Small intestine (tissue), 7 donors: ENCODE results near the gene OR6T1. TPM values are rescaled to one million over a fixed set of nuclear protein-coding genes. Genes with fewer than 3 reads are reported as not detected.

ENCODE experiments used
- DNase-seq, 2 donors: peaks; one replicate each; pipeline versions ENCODE4 v3.0.0 to v3.0.0-alpha.2; 2013
- FAIRE-seq: peaks from 2 replicates; lab custom pipeline; 2012; peaks lifted over from hg19 to GRCh38; lab: Jason Lieb, UNC
- H3K27ac ChIP-seq, 3 donors: one replicate each; pipeline ENCODE4 v1.5.1; 2013; ENCODE audit warnings: low read length in 2 of 3, mild to moderate bottlenecking in 2 of 3, control low read depth in 1 of 3, inconsistent platforms in 1 of 3, low read depth in 1 of 3, moderate library complexity in 1 of 3
- H3K27me3 ChIP-seq, 3 donors: one replicate each; pipeline ENCODE4 v1.6.1; 2013; ENCODE audit warnings: low read length in 3 of 3, inconsistent platforms in 1 of 3; ENCODE audit not compliant: control insufficient read depth in 3 of 3, insufficient read depth in 3 of 3
- H3K36me3 ChIP-seq, 3 donors: one replicate each; pipeline ENCODE4 v1.6.1; 2013; ENCODE audit warnings: low read length in 3 of 3, inconsistent platforms in 1 of 3, low read depth in 1 of 3, mild to moderate bottlenecking in 1 of 3, moderate library complexity in 1 of 3; ENCODE audit not compliant: control insufficient read depth in 3 of 3, insufficient read depth in 2 of 3
- H3K4me1 ChIP-seq, 3 donors: one replicate each; pipeline ENCODE4 v1.6.1; 2013; ENCODE audit warnings: low read length in 2 of 3, inconsistent platforms in 1 of 3, low read depth in 1 of 3, mild to moderate bottlenecking in 1 of 3, moderate library complexity in 1 of 3; ENCODE audit not compliant: control insufficient read depth in 3 of 3, insufficient read depth in 2 of 3
- H3K4me3 ChIP-seq, 3 donors: one replicate each; pipeline ENCODE4 v1.5.1; 2013; ENCODE audit warnings: low read length in 3 of 3, control low read depth in 1 of 3, inconsistent platforms in 1 of 3, low read depth in 1 of 3, mild to moderate bottlenecking in 1 of 3, moderate library complexity in 1 of 3
- H3K9me3 ChIP-seq, 2 donors: one replicate each; pipeline ENCODE4 v1.6.1; 2013; ENCODE audit warnings: low read depth in 1 of 2, low read length in 1 of 2; ENCODE audit not compliant: control insufficient read depth in 2 of 2, insufficient read depth in 1 of 2
- WGBS, 3 donors: extraction: QIAGEN DNeasy Blood & Tissue Kit; methylation state at CpG; one replicate each; pipeline ENCODE4 v1.1.7; 2013; 5-methylcytosine and 5-hydroxymethylcytosine counted together
- polyA plus RNA-seq, 4 donors: library from polyadenylated mRNA; stranded (reverse) in 3 of 4; unstranded in 1 of 4; fragments of 200-250 nt in 3 of 4; fragments of 120-200 nt in 1 of 4; gene quantifications; one replicate each; pipeline versions ENCODE4 v1.2.1 to v1.2.3, GENCODE V29; 2013
- donor health status: healthy with polysubstance abuse.
- donor health status: control.
- donor health status: control.
- donor health status: Bipolar disorder and iron deficiency.
- donor health status: healthy.

OR6T1 gene
- polyA plus RNA-seq, 4 donors, result not detected

DNA sequence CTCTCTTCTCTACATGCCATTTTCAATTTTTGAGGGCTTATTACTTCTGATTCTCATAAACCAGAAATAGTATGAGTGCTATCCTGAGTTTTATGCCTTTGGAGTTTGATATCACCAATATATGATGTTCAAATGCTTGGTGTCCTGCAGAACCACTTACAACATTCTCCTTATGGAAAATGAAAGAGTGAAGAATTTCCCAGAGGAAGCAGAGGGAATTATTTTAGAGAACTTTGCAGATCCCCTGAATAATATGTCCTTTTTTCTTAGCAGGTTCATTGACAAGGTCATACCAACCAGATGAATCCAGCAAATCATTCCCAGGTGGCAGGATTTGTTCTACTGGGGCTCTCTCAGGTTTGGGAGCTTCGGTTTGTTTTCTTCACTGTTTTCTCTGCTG is 4.3 kb downstream of the OR6T1 start, which contains the start of gene OR4D5:
OR4D5 (plus strand) TSS at position 301 of the 400 bp plus-strand sequence; CDS start at position 301, 0 bp downstream.
- Histone ChIP-seq H3K27me3 (no peaks in the 10 kb centered on the region), H3K9me3 (no peaks in the 10 kb centered on the region), H3K27ac (no peak within 1 kb of the TSS), H3K36me3 (no peaks in the 10 kb centered on the region), H3K4me1 (peaks cover 0 to 3% (median 0%) of the 10 kb centered on the region in 3 donors), H3K4me3 (no peak within 1 kb of the TSS)
- FAIRE-seq, result no peak
- 68 to 87% (median 79%) methylated on average over 1 of the region's 1 CpG for WGBS, 3 donors
- DNase-seq, result no peak

DNA sequence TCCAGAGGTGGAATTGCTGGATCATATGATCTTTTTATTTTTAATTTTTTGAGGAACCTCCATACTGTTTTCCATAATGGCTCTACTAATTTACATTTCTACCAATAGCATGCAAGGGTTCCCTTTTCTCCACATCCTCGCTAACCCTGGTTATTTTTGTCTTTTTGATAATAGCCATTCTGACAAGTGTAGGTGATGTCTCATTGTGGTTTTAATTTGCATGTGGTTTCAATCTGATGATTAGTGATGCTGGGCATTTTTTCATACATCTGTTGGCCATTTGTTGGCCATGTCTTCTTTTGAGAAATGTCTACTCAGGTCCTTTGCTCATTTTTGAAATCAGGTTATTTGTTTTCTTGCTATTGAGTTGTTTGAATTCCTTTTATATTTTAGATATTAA is 19.6 kb downstream of the OR6T1 start:
- no peaks in the 10 kb centered on the region for H3K27me3 ChIP-seq
- WGBS, 3 donors, result 67 to 88% (median 77%) methylated on average over 1 of the region's 1 CpG
- FAIRE-seq, result no peak

DNA sequence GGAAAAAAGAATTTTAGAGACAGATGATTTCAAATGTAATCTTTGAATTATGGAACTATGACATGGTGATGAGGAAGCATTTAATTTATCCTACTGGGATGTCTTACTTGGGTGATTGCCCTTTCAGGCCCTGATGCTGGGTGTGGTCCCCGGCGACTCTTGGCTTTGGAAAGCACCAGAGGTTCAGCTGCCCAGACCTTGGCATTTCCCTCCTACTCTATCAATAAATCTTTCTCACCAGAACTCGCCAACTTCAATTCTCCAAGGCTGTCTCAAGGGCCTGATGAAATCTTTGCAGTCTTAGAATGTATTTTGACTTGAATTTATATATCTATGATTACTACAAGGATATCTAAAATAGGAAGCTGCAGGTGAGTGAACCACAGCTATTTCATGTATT is 22.7 kb downstream of the OR6T1 start:
- H3K27ac ChIP-seq, result no peak overlapping the region
- no peaks in the 10 kb centered on the region for H3K36me3 ChIP-seq
- no peaks in the 10 kb centered on the region for H3K27me3 ChIP-seq
- no peak for FAIRE-seq
- 65 to 82% (median 80%) methylated on average over 3 of the region's 3 CpGs for WGBS, 3 donors
- DNase-seq, result no peak
- no peak overlapping the region for H3K4me3 ChIP-seq
- no peaks in the 10 kb centered on the region for H3K4me1 ChIP-seq
- no peaks in the 10 kb centered on the region for H3K9me3 ChIP-seq

More for the DNA sequence above, 19.6 kb downstream of the OR6T1 start:
- Histone ChIP-seq H3K4me3 (no peak overlapping the region), H3K9me3 (no peaks in the 10 kb centered on the region), H3K4me1 (no peaks in the 10 kb centered on the region), H3K36me3 (no peaks in the 10 kb centered on the region), H3K27ac (no peak overlapping the region)
- DNase-seq, result no peak

DNA sequence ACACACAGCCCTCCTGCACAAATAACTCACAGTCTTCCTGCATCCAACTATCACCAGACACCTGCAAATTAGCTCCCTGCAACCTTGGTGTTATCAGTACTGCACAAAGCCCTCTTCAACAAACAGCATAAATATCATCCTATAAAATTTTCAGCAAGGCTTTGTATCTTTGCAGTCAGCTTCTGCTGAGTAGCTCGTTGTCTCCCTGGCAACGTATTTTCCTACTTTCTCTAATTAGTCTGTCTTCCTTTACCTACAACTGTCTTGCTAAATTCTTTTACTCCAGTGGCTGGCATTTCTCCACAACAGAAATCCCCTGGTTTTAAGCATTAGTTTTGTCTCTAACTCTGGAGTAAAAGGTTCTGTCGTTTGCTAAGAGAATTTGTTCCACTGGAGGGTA is 37.8 kb downstream of the OR6T1 start:
- H3K4me3 ChIP-seq, result no peak overlapping the region
- WGBS, 3 donors, result 29 to 49% (median 38%) methylated on average over 3 of the region's 3 CpGs
- no peaks in the 10 kb centered on the region for H3K9me3 ChIP-seq
- DNase-seq (no peak), FAIRE-seq (no peak)
- H3K27ac ChIP-seq, result no peak overlapping the region
- no peaks in the 10 kb centered on the region for H3K27me3 ChIP-seq
- H3K36me3 ChIP-seq, result no peaks in the 10 kb centered on the region
- H3K4me1 ChIP-seq, result no peaks in the 10 kb centered on the region

DNA sequence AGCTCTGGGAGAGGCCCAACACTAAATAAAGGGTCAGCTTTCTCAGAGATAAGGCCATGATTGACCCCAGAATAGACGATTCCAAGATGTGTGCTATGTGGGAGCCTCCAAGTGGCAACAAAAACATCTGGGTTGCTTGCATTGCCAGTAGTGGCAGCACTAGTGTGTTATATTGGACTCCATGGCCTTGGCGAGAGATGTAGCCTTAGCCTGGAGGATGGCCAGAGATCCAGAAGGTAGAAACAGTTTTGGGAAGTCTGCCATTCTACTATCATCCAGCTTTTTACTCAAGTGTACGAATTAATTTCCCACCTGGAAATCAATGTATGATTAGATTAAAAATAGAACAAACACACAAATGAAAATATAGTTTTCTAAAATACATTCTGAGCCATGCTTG is 38.7 kb downstream of the OR6T1 start:
- WGBS, 3 donors, result 55 to 77% (median 58%) methylated on average over 3 of the region's 3 CpGs
- Histone ChIP-seq H3K9me3 (no peaks in the 10 kb centered on the region), H3K36me3 (no peaks in the 10 kb centered on the region), H3K4me1 (no peaks in the 10 kb centered on the region), H3K4me3 (no peak overlapping the region), H3K27me3 (no peaks in the 10 kb centered on the region), H3K27ac (no peak overlapping the region)
- FAIRE-seq, result no peak
- DNase-seq, result no peak

DNA sequence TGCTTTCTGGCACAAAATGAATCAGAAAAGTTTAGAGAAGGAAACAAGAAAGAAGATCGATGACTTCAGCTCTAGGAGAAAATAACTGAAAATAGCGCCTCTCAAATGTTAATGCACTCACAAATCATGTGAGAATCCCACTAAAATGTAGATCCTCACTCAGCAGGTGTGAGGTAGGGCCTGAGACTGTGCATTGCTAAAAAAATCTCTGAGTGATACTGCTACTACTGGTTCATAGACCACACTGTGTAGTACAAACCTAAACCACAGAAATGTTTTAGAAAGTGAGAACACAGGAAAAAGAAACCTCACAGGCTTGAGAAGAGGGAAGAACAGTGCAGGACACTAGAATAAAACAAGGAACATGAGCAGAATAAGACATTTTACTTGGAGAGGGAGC is 39.7 kb downstream of the OR6T1 start:
- Histone ChIP-seq H3K4me3 (no peak overlapping the region), H3K27me3 (no peaks in the 10 kb centered on the region), H3K27ac (no peak overlapping the region), H3K9me3 (no peaks in the 10 kb centered on the region), H3K4me1 (no peaks in the 10 kb centered on the region), H3K36me3 (no peaks in the 10 kb centered on the region)
- WGBS, 3 donors, result 66 to 79% (median 72%) methylated on average over 2 of the region's 2 CpGs
- no peak for FAIRE-seq
- DNase-seq, result no peak

DNA sequence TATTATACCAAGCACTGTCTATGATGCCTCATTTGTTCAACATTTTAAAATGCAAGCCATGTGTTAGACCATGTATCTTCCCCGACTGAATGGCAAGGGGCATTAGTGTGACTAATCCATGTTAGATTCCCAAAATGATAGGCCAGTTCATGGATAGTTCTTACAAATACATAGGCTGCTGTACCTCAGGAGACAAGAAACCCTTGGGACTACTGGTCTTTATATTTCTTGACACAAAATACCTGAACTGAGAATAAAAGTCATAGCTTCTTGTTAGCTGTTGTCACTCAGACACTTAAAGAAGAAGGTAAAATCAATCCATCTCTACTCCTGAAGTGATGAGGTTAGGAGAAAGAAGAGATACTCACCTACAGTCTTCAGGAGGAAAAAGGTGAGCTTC is 41.8 kb downstream of the OR6T1 start, which contains the start of gene OR8D4:
OR8D4 (plus strand) TSS at position 301 of the 400 bp plus-strand sequence. CDS start 4,265 bp downstream, outside the sequence.
- no peak for DNase-seq
- H3K27ac ChIP-seq, result no peak within 1 kb of the TSS
- no peak within 1 kb of the TSS for H3K4me3 ChIP-seq
- no peaks in the 10 kb centered on the region for H3K9me3 ChIP-seq
- H3K27me3 ChIP-seq, result no peaks in the 10 kb centered on the region
- no peaks in the 10 kb centered on the region for H3K36me3 ChIP-seq
- whole genome bisulfite sequencing, 3 donors, result 91 to 96% (median 95%) methylated on average over 1 of the region's 1 CpG
- no peak for FAIRE-seq
- no peaks in the 10 kb centered on the region for H3K4me1 ChIP-seq

DNA sequence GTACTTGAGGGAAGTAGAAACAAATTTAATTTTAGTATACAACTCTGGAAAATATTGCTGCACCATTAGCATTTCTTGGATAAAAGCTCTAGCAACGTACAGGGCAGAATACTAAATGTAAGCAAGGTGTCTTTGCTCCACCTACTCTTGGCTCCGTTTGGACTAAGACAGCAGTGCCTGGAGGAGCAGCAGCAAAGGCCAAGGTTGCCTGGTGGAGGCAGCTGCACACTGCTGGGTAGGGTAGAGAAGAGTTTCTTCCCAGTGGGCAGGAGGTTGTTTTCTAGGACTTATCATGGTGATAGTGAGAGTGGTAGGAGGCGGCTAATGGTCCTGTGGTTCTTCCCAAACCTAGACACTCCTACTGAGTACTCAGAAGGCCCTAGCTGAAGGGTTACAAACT is 43.8 kb downstream of the OR6T1 start:
- H3K27me3 ChIP-seq, result no peaks in the 10 kb centered on the region
- WGBS, 3 donors, result 55 to 65% (median 57%) methylated on average over 3 of the region's 3 CpGs
- H3K36me3 ChIP-seq, result no peaks in the 10 kb centered on the region
- FAIRE-seq (no peak), DNase-seq (no peak)
- no peak overlapping the region for H3K27ac ChIP-seq
- H3K9me3 ChIP-seq, result no peaks in the 10 kb centered on the region
- no peak overlapping the region for H3K4me3 ChIP-seq
- H3K4me1 ChIP-seq, result no peaks in the 10 kb centered on the region
